ENCODE data around the gene NCKAP5.

DNA sequence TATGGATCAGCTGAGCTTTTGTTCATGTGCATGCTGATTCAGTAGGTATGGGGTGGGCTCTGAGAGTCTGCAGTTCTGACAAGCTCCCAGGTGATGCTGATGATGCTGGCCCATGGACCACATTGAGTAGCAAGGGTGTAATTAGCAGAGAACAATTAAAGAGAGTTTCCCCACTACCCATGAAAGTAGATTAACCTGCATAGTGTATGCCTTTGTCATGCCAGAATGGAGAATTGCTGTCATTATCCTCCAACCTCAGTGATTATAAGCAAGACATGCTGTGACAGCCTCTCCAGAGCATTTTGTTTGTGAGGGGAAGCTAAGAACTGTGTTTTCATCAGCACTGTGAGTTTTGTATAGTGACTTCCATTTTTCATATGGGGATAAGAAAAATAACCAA, 838.7 kb downstream of the NCKAP5 start:
- TF ChIP-seq POLR2A (IDR thresholded peaks at IDR 0.05), result no peak
- TF ChIP-seq, protein P1, sequence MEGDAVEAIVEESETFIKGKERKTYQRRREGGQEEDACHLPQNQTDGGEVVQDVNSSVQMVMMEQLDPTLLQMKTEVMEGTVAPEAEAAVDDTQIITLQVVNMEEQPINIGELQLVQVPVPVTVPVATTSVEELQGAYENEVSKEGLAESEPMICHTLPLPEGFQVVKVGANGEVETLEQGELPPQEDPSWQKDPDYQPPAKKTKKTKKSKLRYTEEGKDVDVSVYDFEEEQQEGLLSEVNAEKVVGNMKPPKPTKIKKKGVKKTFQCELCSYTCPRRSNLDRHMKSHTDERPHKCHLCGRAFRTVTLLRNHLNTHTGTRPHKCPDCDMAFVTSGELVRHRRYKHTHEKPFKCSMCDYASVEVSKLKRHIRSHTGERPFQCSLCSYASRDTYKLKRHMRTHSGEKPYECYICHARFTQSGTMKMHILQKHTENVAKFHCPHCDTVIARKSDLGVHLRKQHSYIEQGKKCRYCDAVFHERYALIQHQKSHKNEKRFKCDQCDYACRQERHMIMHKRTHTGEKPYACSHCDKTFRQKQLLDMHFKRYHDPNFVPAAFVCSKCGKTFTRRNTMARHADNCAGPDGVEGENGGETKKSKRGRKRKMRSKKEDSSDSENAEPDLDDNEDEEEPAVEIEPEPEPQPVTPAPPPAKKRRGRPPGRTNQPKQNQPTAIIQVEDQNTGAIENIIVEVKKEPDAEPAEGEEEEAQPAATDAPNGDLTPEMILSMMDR (IDR thresholded peaks at IDR 0.05), result no peak
